Measurements from ENCODE around the gene PM20D1. TPM values are rescaled to one million over a fixed set of nuclear protein-coding genes. Genes with fewer than 3 reads are reported as not detected.
A peak's percentile ranks its signal among the peaks of the same experiment; 100 is the strongest.

PM20D1 gene
- total RNA-seq, 6 donors from 2014 or later: 0.34 to 0.47 TPM; not detected in 4

DNA sequence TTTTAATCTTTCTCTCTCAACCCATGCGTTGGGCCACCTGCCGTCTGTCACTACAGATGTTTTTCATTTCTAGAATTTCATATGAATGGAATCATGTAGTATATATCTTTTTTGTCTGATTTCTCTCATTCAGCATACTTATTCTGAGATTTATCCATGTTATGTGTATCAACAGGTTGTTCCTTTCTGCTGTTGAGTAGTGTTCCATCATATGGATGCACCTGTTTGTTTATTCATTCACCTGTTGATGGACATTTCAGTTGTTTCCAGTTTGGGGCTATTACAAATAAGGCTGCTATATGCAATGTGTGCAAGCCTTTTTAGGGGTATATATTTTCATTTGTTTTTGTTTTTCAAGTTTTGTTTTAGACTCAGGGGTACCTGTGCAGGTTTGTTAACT, 27.5 kb downstream of the PM20D1 start:
- no peaks in the 10 kb centered on the region for H3K36me3 ChIP-seq
- no peaks in the 10 kb centered on the region for H3K4me1 ChIP-seq
- no peaks in the 10 kb centered on the region for H3K9me3 ChIP-seq
- TF ChIP-seq POLR2A (IDR thresholded peaks at IDR 0.05): no peak
- no peak for TF ChIP-seq EP300 (IDR thresholded peaks at IDR 0.05)
- TF ChIP-seq, protein P1, sequence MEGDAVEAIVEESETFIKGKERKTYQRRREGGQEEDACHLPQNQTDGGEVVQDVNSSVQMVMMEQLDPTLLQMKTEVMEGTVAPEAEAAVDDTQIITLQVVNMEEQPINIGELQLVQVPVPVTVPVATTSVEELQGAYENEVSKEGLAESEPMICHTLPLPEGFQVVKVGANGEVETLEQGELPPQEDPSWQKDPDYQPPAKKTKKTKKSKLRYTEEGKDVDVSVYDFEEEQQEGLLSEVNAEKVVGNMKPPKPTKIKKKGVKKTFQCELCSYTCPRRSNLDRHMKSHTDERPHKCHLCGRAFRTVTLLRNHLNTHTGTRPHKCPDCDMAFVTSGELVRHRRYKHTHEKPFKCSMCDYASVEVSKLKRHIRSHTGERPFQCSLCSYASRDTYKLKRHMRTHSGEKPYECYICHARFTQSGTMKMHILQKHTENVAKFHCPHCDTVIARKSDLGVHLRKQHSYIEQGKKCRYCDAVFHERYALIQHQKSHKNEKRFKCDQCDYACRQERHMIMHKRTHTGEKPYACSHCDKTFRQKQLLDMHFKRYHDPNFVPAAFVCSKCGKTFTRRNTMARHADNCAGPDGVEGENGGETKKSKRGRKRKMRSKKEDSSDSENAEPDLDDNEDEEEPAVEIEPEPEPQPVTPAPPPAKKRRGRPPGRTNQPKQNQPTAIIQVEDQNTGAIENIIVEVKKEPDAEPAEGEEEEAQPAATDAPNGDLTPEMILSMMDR (IDR thresholded peaks at IDR 0.05): no peak
- TF ChIP-seq POLR2AphosphoS5 (IDR thresholded peaks at IDR 0.05): no peak
- 86 to 96% methylated on average over 2 of the region's 2 CpGs for WGBS, 2 donors
- no peak overlapping the region for H3K4me3 ChIP-seq
- ATAC-seq (ENCODE audit: low FRiP score in 2 of 2) (no peak), DNase-seq (no peak)
- H3K27ac ChIP-seq: no peak overlapping the region
- H3K27me3 ChIP-seq: no peaks in the 10 kb centered on the region

DNA sequence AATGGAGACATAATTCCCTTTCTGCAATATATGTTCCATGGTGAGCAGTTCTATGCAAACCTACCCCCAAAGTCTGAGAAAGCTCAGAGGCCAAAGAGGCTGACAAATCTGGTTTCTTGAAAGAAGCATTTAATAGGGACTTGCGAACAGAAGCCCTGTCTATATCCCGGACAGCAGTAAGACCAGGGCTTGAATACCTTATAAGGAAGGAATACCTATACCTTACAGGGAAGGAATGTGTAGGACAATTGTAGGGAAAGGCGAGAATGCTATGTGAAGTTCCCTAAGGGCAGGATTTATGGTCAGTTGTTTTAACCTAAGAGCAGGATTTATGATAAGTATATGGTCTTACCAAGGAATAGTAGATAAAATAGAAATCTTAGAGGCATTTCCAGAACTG, 31.9 kb downstream of the PM20D1 start:
- Histone ChIP-seq H3K9me3 (no peaks in the 10 kb centered on the region), H3K27me3 (no peaks in the 10 kb centered on the region), H3K27ac (no peak overlapping the region), H3K36me3 (no peaks in the 10 kb centered on the region), H3K4me3 (no peak overlapping the region), H3K4me1 (peaks cover 6 to 10% (median 8%) of the 10 kb centered on the region in 4 donors)
- 93 to 97% methylated on average over 3 of the region's 3 CpGs for WGBS, 2 donors
- ATAC-seq (ENCODE audit: low FRiP score in 2 of 2) (no peak), DNase-seq (no peak)
- TF ChIP-seq, protein P1 (IDR thresholded peaks at IDR 0.05): no peak
- no peak for TF ChIP-seq POLR2A (IDR thresholded peaks at IDR 0.05)
- no peak for TF ChIP-seq POLR2AphosphoS5 (IDR thresholded peaks at IDR 0.05)
- TF ChIP-seq EP300 (IDR thresholded peaks at IDR 0.05): no peak

DNA sequence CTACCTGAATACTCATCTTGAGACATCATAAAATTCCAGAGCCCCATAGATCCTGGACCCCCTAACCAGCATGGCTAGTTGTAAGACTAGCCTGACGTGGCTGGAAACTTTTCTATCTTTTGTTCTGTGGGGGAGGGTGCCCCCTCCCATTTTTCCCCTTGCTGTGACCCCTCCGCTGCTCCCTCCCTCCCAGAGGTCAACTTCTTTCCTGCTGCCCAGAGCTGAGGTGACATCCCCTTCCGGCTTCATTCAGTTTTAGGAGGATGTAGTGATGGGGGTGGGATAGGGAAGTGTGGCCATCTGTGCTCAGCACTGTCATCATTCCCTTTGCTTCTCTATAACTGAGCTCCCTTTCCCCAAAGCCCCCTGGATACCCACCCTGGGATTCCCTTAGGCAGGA, 32.6 kb downstream of the PM20D1 start:
- WGBS, 2 donors: 73 to 90% methylated on average over 3 of the region's 3 CpGs

DNA sequence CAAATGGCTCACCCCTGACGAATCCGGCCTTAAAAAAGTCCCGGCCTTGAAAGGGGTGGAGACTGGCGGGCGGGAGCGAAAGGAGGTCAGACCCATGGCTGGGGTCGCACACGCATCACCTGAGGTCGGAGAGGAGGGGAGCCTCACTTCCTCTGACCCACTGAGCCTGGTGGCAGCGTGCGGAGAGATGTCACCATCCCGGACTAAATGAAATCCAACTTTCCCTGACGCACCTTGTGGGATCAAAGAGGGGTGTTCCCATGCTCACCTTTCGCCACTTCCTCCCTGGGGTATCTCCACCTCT, 36.2 kb downstream of the PM20D1 start:
- Histone ChIP-seq H3K4me1 (peaks cover 30 to 45% (median 36%) of the 10 kb centered on the region in 4 donors), H3K36me3 (peaks cover 0 to 7% (median 0%) of the 10 kb centered on the region in 4 donors), H3K27me3 (no peaks in the 10 kb centered on the region), H3K9me3 (no peaks in the 10 kb centered on the region), H3K27ac (peak overlapping the region; percentile 81 to 92 (median 92)), H3K4me3 (peak overlapping the region; percentile 81 to 89 (median 86))
- TF ChIP-seq, protein P1 (IDR thresholded peaks at IDR 0.05): no peak
- peak in 1 of 2 donors; percentile 34 for TF ChIP-seq POLR2AphosphoS5 (IDR thresholded peaks at IDR 0.05)
- ATAC-seq (ENCODE audit: low FRiP score in 2 of 2): no peak
- WGBS, 2 donors: 5 to 6% methylated on average over 5 to 14 of the region's 14 CpGs
- no peak for DNase-seq

More for the DNA sequence above, 32.6 kb downstream of the PM20D1 start:
- no peak for ATAC-seq (ENCODE audit: low FRiP score in 2 of 2)
- TF ChIP-seq, protein P1 (IDR thresholded peaks at IDR 0.05): no peak
- no peak for TF ChIP-seq EP300 (IDR thresholded peaks at IDR 0.05)
- TF ChIP-seq POLR2AphosphoS5 (IDR thresholded peaks at IDR 0.05): no peak
- no peak for TF ChIP-seq POLR2A (IDR thresholded peaks at IDR 0.05)
- Histone ChIP-seq H3K36me3 (no peaks in the 10 kb centered on the region), H3K4me3 (no peak overlapping the region), H3K27me3 (no peaks in the 10 kb centered on the region), H3K4me1 (peaks cover 6 to 10% (median 8%) of the 10 kb centered on the region in 4 donors), H3K27ac (no peak overlapping the region), H3K9me3 (no peaks in the 10 kb centered on the region)
- no peak for DNase-seq
